Activated CD8-positive, alpha-beta memory T cell treated with anti-CD3 and anti-CD28 coated beads for 36 hours (primary cell): Measurements from ENCODE around the gene OASL. TPM values are rescaled to one million over a fixed set of nuclear protein-coding genes. Genes with fewer than 3 reads are reported as not detected.

Experiments
- CTCF ChIA-PET: fragments of 350-600 bp; sonication (Branson Sonifier 250); formaldehyde crosslinking; loops from one replicate; lab custom pipeline; 2021; ENCODE audit warnings: antibody characterized with exemption; lab: Charles Lee
- POLR2A ChIA-PET: fragments of 350-600 bp; sonication (Branson Sonifier 250); formaldehyde crosslinking; loops from one replicate; lab custom pipeline; 2021; ENCODE audit warnings: antibody characterized with exemption; lab: Charles Lee
- total RNA-seq, 2 experiments: library from RNA; stranded (reverse); gene quantifications; one replicate each; pipeline ENCODE4 v1.2.3, GENCODE V29; 2021

OASL gene
- total RNA-seq, 2 experiments from 2014 or later = 3.0 to 3.3 TPM

DNA sequence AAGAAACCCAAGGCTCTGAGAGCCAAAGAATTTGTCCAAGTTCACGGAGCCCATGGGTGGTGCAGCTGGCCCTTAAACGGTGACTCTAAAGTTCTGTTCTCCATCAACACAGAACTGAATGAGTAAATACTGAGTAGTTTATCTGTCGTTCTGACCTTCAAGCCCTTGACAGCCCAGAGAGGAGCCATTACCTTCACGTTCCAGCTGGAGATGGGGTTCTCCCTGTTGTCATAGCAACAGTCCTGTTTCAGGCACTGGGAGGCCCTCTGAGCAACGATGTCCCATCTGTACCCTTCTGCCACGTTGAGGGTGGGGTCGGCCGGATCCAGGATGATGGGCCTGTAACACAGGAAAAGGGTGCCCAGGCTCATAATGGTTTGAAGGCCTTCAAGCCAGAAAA, 15.2 kb downstream of the OASL start:
- CTCF ChIA-PET = interaction anchor here (1.6 kb wide), 1 partner anchor 36 kb away, joined by 5 read pairs; no protein-coding TSS in a partner anchor
- POLR2A ChIA-PET = no interaction called here

DNA sequence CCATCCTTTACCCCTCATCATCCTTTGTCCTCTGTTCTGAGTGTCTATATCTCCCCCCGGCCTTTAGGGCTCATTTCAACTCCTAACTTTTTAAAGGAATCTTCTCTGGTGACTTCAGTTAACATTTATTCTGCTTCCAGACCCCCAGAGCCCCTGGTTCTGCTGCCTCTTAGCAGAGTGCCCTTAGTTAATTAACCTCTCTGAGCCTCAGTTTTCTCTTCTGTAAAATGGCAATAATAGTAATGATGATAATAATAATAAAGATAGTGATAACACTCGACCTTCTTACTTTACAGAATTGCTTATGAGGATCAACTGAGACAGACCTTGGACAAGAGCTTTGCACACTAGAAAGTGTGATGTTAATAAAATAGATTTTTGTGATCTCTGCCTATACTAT, 16.3 kb downstream of the OASL start:
- ChIA-PET CTCF (no interaction called here), POLR2A (no interaction called here)

DNA sequence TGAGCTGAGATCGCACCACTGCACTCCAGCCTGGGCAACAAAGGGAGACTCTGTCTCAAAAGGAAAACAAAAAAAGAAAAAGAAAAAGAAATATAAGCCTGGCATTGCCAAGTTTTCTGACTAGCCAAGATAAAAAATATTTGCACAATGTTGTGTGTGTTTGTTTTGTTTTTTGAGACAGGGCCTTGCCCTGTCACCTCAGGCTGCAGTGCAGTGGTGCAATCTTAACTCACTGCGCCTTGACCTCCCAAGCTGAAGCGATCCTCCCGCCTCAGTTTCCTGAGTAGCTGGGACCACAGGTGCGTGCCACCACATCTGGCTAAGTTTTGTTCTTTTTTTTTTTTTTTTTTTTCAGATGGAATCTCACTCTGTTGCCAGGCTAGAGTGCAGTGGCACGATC, 17.3 kb downstream of the OASL start:
- CTCF ChIA-PET = interaction anchor here (0.6 kb wide), 1 partner anchor 50 kb away, joined by 5 read pairs; no protein-coding TSS in a partner anchor
- POLR2A ChIA-PET = interaction anchor here (0.6 kb wide), 1 partner anchor 411 kb away, joined by 5 read pairs; no protein-coding TSS in a partner anchor

DNA sequence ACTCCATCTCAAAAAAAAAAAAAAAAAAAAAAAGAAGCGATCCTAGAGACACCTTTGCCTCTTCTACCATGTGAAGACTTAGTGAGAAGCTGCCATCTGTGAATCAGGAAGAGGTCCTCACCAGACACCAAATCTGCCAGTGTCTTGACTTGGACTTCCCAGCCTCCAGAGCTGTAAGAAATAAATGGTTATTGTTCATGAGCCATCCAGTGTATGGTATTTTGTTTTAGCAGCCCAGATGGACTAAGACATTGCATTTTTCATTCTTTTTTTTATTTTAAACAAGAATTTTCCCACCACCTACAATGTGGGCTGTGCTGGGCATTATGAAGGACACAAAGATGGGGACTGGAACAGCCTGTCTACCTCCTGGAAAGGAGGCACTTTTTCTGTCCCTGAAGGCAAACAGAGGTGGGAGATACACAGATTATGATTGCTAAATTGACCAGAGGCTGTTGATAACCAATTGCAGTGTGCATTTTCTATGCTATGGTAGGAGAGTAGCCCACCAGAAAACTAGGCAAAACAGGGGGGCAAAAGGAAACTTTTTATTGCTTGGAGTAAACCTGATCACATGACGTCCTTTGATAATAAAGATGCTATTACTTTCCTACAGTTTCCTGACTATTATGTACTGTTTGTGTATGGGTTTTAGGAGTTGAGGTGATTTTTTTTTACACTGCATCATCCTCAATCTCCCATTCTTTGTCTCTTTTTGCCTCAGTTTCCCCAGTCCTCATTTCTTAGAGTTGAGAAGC, 20.0 kb downstream of the OASL start:
- ChIA-PET CTCF (interaction anchor here (0.6 kb wide), 1 partner anchor 140 kb away, joined by 3 read pairs; no protein-coding TSS in a partner anchor), POLR2A (no interaction called here)

DNA sequence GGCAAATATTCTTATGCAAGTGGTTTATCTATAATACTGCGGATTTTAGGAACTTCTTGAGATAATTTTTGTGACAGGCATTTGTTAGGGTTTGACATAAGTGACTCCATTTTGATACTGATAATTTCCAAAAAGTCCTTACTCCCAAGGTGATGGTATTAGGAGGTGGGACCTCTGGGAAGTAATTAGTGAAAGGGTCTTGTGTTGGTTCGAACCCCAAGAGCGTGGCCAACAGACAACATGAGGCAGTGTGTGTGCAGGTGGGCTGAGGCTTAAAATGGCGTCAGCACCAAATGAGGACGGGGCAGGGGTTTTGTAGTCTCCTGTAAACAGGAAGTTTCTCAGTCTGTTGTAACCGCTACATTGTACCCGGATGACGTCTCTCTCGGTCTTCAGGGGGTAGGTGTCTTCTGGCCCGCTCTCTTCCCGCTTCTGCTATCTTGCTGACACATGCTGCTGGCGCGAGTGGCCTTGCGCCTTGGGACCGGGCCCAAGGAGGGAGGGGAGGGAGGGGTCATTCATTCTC, 21.0 kb downstream of the OASL start:
- POLR2A ChIA-PET = no interaction called here
- CTCF ChIA-PET = interaction anchor here (0.6 to 0.7 kb wide), 2 partner anchors 11 to 141 kb away, joined by 3 read pairs; no protein-coding TSS in a partner anchor

DNA sequence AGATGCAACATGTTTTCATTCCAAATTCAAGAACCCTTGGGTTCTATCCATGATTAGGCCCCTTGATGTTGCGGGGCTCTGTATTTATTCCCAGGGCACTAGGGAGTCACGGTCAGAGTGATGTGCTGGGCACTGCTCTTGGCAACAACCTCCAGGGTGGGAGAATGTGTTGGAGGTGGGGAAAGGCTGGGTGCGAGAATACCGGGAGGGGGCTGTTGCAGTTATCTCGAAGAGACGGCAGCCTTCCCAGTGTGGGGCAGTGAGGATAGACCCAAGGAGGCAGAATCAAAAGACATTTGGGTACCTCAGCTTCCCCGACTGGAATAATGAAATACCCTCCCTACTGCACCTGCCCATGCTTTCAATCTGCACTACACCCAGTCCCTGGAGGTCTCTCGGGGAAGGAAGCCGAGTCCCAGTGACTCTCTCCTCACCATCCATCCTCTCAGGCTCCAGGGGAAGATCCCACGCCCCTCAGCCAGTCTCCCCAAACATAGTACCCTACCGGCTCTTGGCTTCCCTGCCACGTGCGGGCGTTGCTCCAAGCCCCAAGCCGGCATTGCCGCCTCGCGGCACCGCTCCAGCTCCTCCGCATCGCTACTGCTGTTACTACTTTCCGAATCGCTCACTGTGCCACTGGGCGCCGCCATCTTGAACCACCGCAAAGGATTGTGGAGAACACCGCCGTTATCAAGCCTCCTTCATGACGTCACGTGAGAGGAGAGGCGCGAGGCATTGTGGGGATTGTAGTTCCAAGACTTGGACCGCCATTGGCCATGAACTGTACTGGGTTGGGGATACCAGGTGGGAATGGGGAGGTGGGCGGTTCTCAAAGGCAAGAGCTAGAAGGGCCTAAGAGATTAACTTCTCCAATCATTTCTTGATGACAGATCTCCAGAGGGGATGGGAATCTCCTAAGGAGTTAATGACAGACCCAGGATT, 22.9 kb downstream of the OASL start, which contains the start of gene C12orf43:
C12orf43 (minus strand) TSS at position 663 of the 942 bp plus-strand sequence; CDS start at position 650, 13 bp downstream.
- POLR2A ChIA-PET = interaction anchor here (0.6 to 1.0 kb wide), 3 partner anchors 13 to 725 kb away, joined by 3 to 4 read pairs (median 3); no protein-coding TSS in a partner anchor
- CTCF ChIA-PET = interaction anchor here (1.1 kb wide), 2 partner anchors 9 to 44 kb away, joined by 3 read pairs; no protein-coding TSS in a partner anchor

DNA sequence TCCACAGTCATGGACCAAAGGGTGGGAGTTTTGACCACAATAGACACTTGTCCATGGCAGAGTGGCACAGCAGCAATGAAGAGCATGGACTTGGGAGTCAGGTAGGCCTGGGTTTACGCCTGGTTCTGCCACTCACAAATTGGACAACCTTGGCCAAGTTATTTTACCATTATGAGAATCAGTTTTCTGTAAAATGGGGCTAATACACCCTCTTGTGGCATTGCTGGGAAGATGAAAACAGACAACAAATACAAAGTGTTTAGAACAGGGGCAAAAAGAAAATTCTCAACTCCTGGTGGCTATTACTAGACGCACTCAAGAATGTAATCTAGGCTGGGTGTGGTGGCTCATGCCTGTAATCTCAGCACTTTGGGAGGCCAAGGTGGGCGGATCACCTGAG, 25.3 kb downstream of the OASL start:
- ChIA-PET POLR2A (no interaction called here), CTCF (interaction anchor here (1.1 kb wide), 1 partner anchor 12 kb away, joined by 3 read pairs; no protein-coding TSS in a partner anchor)

DNA sequence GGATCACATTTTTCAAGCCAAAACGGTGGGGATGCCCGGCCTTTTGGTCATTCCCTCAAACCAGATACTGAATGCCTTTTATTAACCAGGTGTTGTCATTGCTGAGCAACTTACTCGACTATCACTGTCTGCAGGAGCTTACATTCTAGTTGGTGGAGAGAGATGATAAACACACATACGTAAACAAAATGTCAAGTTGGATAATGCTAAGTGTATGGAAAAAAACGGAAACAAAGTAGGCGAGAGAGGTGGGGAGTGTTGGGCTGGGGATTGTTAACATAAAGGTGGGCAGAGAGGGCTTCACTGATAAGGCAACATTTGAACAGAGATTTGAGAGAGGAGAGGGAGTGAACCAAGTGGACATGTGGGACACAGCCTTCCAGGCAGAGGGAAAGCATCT, 27.2 kb downstream of the OASL start:
- ChIA-PET POLR2A (no interaction called here), CTCF (no interaction called here)

DNA sequence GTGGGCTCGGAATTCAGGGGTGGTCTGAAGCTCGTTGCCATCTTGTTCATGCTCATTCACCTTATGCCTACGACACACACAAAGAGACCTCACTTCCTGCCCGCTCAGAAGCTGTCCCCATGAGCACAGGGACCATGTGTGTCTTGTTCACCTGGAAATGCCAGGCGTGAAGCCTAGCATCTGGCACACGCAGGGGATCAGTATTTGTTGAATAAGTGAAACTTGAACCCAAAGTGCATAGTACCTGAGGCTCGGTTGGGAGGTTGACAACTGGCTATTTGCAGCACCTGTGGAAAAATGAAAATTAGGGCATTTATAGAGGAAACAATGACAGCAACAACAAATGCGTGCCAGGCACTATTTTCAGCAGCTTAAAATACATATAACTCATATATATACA, 28.2 kb downstream of the OASL start:
- ChIA-PET CTCF (no interaction called here), POLR2A (no interaction called here)

DNA sequence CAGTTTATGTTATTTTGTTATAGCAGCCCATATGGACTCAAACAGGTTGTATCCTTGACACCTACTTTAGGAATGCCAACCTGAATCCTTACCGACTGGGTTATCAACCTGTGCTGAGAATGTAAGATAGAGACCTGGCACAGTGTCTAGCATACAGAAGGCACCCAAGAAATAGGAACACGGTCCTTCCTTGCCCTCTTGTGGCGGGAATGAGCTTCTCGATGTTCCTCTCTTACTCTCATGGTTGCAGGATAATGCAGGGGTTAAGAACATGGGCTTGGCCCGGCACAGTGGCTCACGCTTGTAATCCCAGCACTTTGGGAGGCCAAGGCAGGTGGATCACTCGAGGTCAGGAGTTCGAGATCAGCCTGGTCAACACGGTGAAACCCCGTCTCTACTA, 29.3 kb downstream of the OASL start:
- CTCF ChIA-PET = no interaction called here
- POLR2A ChIA-PET = no interaction called here

DNA sequence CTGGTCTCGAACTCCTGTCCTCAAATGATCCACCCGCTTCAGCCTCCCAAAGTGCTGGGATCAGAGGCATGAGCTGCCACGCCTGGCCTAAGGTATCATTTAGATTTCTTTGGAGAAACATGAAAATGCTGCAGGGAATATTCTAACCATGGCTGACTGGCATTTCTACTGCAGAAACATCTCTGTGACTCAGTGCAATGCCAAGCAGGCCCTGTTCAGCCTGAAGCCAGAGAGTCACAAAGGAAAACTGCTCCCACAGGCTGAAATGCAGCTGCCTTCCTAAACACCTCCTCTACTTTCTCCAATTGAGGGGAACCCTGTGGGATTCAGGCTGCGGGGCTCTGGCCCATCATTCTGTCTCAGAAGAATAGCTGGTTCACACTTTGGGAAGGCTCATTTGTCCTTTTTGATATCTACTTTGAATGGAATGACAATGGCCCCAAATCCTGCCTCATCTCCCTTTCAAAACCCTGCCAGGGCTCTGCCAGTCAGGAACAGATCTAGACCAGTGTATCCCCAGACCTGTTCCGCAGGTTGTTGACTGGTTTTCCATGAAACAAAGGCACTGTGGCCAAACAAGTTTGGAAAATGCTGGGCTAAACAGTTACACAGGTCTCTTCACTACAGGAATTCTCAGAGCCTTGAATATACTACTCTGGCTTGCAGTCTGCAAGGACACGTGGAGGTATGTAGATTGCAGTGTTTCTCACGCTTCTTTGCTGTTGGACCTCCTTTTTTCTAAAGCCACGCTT, 30.5 kb downstream of the OASL start:
- CTCF ChIA-PET = interaction anchor here (0.6 kb wide), 2 partner anchors 16 to 25 kb away, joined by 3 to 4 read pairs; no protein-coding TSS in a partner anchor
- POLR2A ChIA-PET = no interaction called here

DNA sequence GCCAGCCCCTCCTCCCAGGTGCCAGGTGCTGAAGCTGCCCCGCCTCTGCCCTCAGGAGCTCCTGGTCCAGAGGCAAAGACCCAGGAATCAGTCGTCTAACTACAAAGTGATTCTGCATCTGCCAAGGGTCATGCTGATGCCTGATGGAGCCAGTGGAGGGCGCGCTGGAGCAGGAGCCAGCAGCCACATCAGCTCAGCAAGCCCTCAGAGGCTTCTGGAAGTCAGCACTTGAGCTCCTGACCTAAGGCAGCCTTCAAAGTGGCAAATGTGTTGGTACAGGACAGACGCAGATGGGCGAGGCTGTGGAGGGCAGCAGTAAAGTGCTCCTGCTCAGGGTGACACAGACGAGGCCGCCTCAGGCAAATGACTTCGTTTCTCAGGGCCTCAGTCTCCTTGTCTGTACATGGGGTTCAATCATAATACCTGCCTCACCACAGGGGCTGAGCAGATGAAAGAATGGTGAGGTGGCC, 33.7 kb downstream of the OASL start:
- CTCF ChIA-PET = interaction anchor here (0.6 to 2.6 kb wide), 15 partner anchors 9 to 603 kb away, joined by 3 to 17 read pairs (median 3); partner anchors contain the start of gene OASL
- POLR2A ChIA-PET = interaction anchor here (1.0 kb wide), 1 partner anchor 54 kb away, joined by 3 read pairs; no protein-coding TSS in a partner anchor

DNA sequence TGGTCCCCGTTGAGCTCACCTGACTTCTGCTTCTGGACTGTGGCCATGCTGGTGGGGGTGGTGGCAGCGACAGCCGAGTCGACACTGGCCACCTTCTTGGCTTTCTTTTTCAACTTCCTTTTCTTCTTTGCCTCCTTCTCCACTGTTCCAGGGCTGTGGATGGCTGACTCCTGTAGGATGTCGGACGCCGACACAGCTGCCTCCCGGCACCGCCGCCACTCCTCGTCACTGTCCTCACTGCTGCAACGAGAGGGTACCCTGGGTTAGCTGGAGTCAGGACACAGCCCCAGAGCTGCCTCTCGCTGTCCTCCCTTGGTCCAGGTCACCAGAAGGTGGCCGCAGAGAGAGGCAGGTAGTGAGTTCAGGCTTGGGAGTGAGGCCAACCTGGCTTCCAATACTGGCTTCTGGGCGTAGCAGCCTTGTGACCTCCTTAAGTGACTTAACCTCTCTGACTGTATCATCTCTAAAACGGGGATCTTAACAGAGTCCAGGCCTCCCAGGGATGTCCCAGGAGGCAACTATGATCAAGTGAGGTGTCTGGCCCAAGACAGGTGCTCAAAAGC, 34.7 kb downstream of the OASL start:
- CTCF ChIA-PET = interaction anchor here (1.1 to 2.6 kb wide), 3 partner anchors 8 to 365 kb away, joined by 3 to 17 read pairs (median 5); no protein-coding TSS in a partner anchor
- POLR2A ChIA-PET = no interaction called here

DNA sequence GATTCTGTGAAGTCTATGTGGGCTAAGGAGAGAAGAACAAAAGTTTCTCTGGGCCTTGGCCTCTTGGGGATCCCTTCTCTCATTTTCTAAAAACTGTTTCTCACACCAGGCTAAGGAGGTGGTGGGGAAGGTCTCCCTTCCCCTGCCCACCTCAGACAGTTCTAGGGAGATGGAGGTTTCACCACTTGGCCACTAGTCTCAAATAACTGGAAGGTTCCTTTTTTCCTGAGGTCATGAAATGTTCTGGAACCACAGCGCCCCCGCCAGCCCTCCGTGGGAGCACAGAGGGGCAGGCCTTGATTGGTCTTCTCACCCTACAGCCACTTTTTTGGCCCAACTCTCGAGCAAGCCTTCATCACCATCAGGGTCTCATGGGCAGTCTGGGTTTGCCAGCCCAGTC, 35.4 kb downstream of the OASL start:
- CTCF ChIA-PET = interaction anchor here (2.6 kb wide), 1 partner anchor 55 kb away, joined by 17 read pairs; no protein-coding TSS in a partner anchor
- POLR2A ChIA-PET = no interaction called here

DNA sequence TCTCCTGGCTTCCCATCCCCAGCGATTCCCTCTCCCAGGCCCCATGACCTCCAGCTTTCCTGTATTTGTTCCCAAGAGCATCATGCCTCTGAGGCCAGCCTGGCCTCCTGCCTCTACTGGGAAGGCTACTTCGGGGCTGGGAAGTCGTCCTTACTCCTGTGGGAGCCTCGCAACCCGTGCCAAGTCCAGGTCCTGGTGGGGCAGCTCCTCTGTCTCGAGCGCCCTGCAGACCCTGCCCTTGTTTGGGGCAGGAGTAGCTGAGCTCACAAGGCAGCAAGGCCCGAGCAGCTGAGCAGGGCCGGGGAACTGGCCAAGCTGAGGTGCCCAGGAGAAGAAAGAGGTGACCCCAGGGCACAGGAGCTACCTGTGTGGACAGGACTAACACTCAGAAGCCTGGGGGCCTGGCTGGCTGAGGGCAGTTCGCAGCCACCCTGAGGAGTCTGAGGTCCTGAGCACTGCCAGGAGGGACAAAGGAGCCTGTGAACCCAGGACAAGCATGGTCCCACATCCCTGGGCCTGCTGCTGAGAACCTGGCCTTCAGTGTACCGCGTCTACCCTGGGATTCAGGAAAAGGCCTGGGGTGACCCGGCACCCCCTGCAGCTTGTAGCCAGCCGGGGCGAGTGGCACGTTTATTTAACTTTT, 37.1 kb downstream of the OASL start:
- ChIA-PET CTCF (interaction anchor here (0.7 to 0.9 kb wide), 2 partner anchors 11 to 449 kb away, joined by 3 read pairs; no protein-coding TSS in a partner anchor), POLR2A (interaction anchor here (0.5 kb wide), 1 partner anchor 1319 kb away, joined by 3 read pairs; no protein-coding TSS in a partner anchor)

DNA sequence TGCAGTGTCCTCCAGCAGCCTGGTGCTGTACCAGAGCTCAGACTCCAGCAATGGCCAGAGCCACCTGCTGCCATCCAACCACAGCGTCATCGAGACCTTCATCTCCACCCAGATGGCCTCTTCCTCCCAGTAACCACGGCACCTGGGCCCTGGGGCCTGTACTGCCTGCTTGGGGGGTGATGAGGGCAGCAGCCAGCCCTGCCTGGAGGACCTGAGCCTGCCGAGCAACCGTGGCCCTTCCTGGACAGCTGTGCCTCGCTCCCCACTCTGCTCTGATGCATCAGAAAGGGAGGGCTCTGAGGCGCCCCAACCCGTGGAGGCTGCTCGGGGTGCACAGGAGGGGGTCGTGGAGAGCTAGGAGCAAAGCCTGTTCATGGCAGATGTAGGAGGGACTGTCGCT, 38.0 kb downstream of the OASL start:
- POLR2A ChIA-PET = interaction anchor here (0.5 kb wide), 1 partner anchor 1320 kb away, joined by 3 read pairs; no protein-coding TSS in a partner anchor
- CTCF ChIA-PET = interaction anchor here (0.6 to 0.9 kb wide), 3 partner anchors 12 to 448 kb away, joined by 3 to 4 read pairs (median 3); no protein-coding TSS in a partner anchor

DNA sequence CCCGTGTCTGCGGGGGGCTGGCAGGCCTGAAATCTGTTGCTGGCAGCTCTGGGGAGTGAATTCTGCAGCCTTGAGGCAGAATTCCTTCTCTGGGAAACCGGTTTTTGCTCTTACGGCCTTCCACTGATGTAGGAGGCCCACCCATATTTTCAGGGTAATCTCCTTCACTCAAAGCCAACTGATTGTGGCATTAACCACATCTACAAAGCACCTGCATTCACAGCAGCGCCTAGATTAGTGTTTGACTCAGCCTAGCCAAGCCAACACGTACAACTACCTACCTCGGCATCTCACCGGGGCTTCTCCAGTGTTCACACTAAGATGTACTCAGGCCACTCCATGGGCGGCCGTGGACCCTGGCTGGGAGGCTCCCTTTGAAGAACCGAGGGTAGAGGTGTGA, 38.5 kb downstream of the OASL start:
- ChIA-PET CTCF (no interaction called here), POLR2A (no interaction called here)
